ENCODE data around the gene PANK1. TPM values are rescaled to one million over a fixed set of nuclear protein-coding genes. Genes with fewer than 3 reads are reported as not detected.
"Not testable (repeated sequence)": the region's sequence is repeated elsewhere in the genome, so short reads cannot be mapped to it uniquely, and the experiment has no call there.

PANK1 gene
- total RNA-seq, 1 donor from 2014 or later = 1.8 TPM

GRCh38 chr10:89625041-89625765 lies 19.8 kb downstream of the PANK1 start:
- intact Hi-C loops (cut with micrococcal nuclease) = no loop called here
- Mint-ChIP-seq H3K27me3 (no peaks in the 10 kb centered on the region), H3K4me3 (no peak overlapping the region), H3K27ac (no peak overlapping the region), H3K36me3 (ENCODE audit: low read depth) (no peaks in the 10 kb centered on the region), H3K4me1 (peaks cover 6% of the 10 kb centered on the region), H3K9me3 (peaks cover 5% of the 10 kb centered on the region)
- ChIA-PET CTCF (interaction anchor here (1.1 kb wide), 1 partner anchor 18 kb away, joined by 3 read pairs; no protein-coding TSS in a partner anchor), POLR2A (interaction anchor here (0.6 to 1.1 kb wide), 2 partner anchors 18 to 265 kb away, joined by 3 read pairs; no protein-coding TSS in a partner anchor)
- DNase-seq (no peak), ATAC-seq (ENCODE audit: low read depth) (no peak)
- no peak for TF ChIP-seq CTCF (IDR thresholded peaks at IDR 0.05)

GRCh38 chr10:89624020-89624419 lies 21.0 kb downstream of the PANK1 start:
- intact Hi-C loops (cut with micrococcal nuclease) = no loop called here
- Mint-ChIP-seq H3K4me1 (peaks cover 6% of the 10 kb centered on the region), H3K27ac (no peak overlapping the region), H3K4me3 (no peak overlapping the region), H3K36me3 (ENCODE audit: low read depth) (no peaks in the 10 kb centered on the region), H3K9me3 (peaks cover 10% of the 10 kb centered on the region), H3K27me3 (no peaks in the 10 kb centered on the region)
- POLR2A ChIA-PET = no interaction called here
- ATAC-seq (ENCODE audit: low read depth) = no peak
- TF ChIP-seq CTCF (IDR thresholded peaks at IDR 0.05) = no peak
- DNase-seq = no peak
- CTCF ChIA-PET = no interaction called here

GRCh38 chr10:89622151-89622550 lies 22.9 kb downstream of the PANK1 start:
- H3K36me3 Mint-ChIP-seq (ENCODE audit: low read depth) = no peaks in the 10 kb centered on the region
- POLR2A ChIA-PET = no interaction called here
- intact Hi-C loops (cut with micrococcal nuclease) = no loop called here
- no peak overlapping the region for H3K4me3 Mint-ChIP-seq
- ATAC-seq (ENCODE audit: low read depth) = no peak
- no peak for DNase-seq
- peaks cover 13% of the 10 kb centered on the region for H3K9me3 Mint-ChIP-seq
- H3K27me3 Mint-ChIP-seq = no peaks in the 10 kb centered on the region
- CTCF ChIA-PET = no interaction called here
- peaks cover 6% of the 10 kb centered on the region for H3K4me1 Mint-ChIP-seq
- TF ChIP-seq CTCF (IDR thresholded peaks at IDR 0.05) = no peak
- no peak overlapping the region for H3K27ac Mint-ChIP-seq

GRCh38 chr10:89621438-89621837 lies 23.6 kb downstream of the PANK1 start:
- DNase-seq = no peak
- TF ChIP-seq CTCF (IDR thresholded peaks at IDR 0.05) = no peak
- POLR2A ChIA-PET = no interaction called here
- H3K27ac Mint-ChIP-seq = no peak overlapping the region
- H3K9me3 Mint-ChIP-seq = peaks cover 13% of the 10 kb centered on the region
- no peaks in the 10 kb centered on the region for H3K27me3 Mint-ChIP-seq
- no peak overlapping the region for H3K4me3 Mint-ChIP-seq
- H3K4me1 Mint-ChIP-seq = peaks cover 6% of the 10 kb centered on the region
- intact Hi-C loops (cut with micrococcal nuclease) = no loop called here
- H3K36me3 Mint-ChIP-seq (ENCODE audit: low read depth) = no peaks in the 10 kb centered on the region
- ATAC-seq (ENCODE audit: low read depth) = no peak
- CTCF ChIA-PET = no interaction called here

GRCh38 chr10:89620296-89620695 lies 24.7 kb downstream of the PANK1 start:
- peaks cover 13% of the 10 kb centered on the region for H3K9me3 Mint-ChIP-seq
- H3K36me3 Mint-ChIP-seq (ENCODE audit: low read depth); CTCF ChIA-PET; intact Hi-C loops (cut with micrococcal nuclease); H3K4me3 Mint-ChIP-seq; POLR2A ChIA-PET; DNase-seq; H3K4me1 Mint-ChIP-seq; ATAC-seq (ENCODE audit: low read depth); H3K27ac Mint-ChIP-seq; H3K27me3 Mint-ChIP-seq: not testable (repeated sequence)

- no peak for DNase-seq
- intact Hi-C loops (cut with micrococcal nuclease) = no loop called here
- Mint-ChIP-seq H3K27me3 (no peaks in the 10 kb centered on the region), H3K36me3 (ENCODE audit: low read depth) (no peaks in the 10 kb centered on the region), H3K4me3 (no peak overlapping the region), H3K27ac (no peak overlapping the region), H3K9me3 (peaks cover 13% of the 10 kb centered on the region), H3K4me1 (no peaks in the 10 kb centered on the region)
- CTCF ChIA-PET = no interaction called here
- ATAC-seq (ENCODE audit: low read depth) = no peak
- POLR2A ChIA-PET = no interaction called here
- no peak for TF ChIP-seq CTCF (IDR thresholded peaks at IDR 0.05)
These were observed 29.2 kb downstream of the PANK1 start for GRCh38 chr10:89615824-89616223.
